NCI-H1105 treated with DMSO at 0.1 percent for 48 hours (cell line): ENCODE measurements around the gene GASK1A.
"Not testable (repeated sequence)": the region's sequence is repeated elsewhere in the genome, so short reads cannot be mapped to it uniquely, and the experiment has no call there.

Experiments
- DNase-seq: peaks from one replicate; lab custom pipeline; 2025; lab: John Stamatoyannopoulos, UW

The GASK1A gene

GRCh38 chr3:43032646-43033628, 53.8 kb downstream of the GASK1A start:
- no peak for DNase-seq

- no peak for DNase-seq
Observed at GRCh38 chr3:43034200-43034599, 55.1 kb downstream of the GASK1A start.

GRCh38 chr3:43034911-43035310, 55.8 kb downstream of the GASK1A start:
- DNase-seq, result no peak

GRCh38 chr3:43035801-43036365, 56.8 kb downstream of the GASK1A start:
- DNase-seq, result no peak

GRCh38 chr3:43036621-43037423, 57.7 kb downstream of the GASK1A start:
- no peak for DNase-seq

GRCh38 chr3:43038010-43038409, 58.9 kb downstream of the GASK1A start:
- no peak for DNase-seq

- DNase-seq, result no peak
Observed at GRCh38 chr3:43041517-43041916, 62.4 kb downstream of the GASK1A start.

- DNase-seq, result no peak
Observed at GRCh38 chr3:43043071-43043766, 64.1 kb downstream of the GASK1A start.

GRCh38 chr3:43043793-43044192, 64.7 kb downstream of the GASK1A start:
- DNase-seq, result no peak

- DNase-seq, result not testable (repeated sequence)
Observed at GRCh38 chr3:43045079-43045478, 66.0 kb downstream of the GASK1A start.

GRCh38 chr3:43046583-43046982, 67.5 kb downstream of the GASK1A start:
- no peak for DNase-seq

GRCh38 chr3:43048470-43048869, 69.4 kb downstream of the GASK1A start:
- DNase-seq, result no peak

GRCh38 chr3:43053291-43053690, 74.2 kb downstream of the GASK1A start:
- no peak for DNase-seq

- no peak for DNase-seq
Observed at GRCh38 chr3:43054754-43055153, 75.6 kb downstream of the GASK1A start.

- no peak for DNase-seq
Observed at GRCh38 chr3:43055393-43055792, 76.3 kb downstream of the GASK1A start.

GRCh38 chr3:43055806-43056770, 77.0 kb downstream of the GASK1A start:
- DNase-seq, result no peak

GRCh38 chr3:43059456-43059855, 80.3 kb downstream of the GASK1A start:
- DNase-seq, result no peak

- no peak for DNase-seq
Observed at GRCh38 chr3:43061101-43061895, 82.2 kb downstream of the GASK1A start.

GRCh38 chr3:43062040-43062563, 83.0 kb downstream of the GASK1A start:
- DNase-seq, result no peak
